ENCODE measurements around the gene LEUTX. TPM values are rescaled to one million over a fixed set of nuclear protein-coding genes. Genes with fewer than 3 reads are reported as not detected.
"Not testable (repeated sequence)": the region's sequence is repeated elsewhere in the genome, so short reads cannot be mapped to it uniquely, and the experiment has no call there.

LEUTX gene
- total RNA-seq, 1 donor from 2014 or later = not detected

DNA sequence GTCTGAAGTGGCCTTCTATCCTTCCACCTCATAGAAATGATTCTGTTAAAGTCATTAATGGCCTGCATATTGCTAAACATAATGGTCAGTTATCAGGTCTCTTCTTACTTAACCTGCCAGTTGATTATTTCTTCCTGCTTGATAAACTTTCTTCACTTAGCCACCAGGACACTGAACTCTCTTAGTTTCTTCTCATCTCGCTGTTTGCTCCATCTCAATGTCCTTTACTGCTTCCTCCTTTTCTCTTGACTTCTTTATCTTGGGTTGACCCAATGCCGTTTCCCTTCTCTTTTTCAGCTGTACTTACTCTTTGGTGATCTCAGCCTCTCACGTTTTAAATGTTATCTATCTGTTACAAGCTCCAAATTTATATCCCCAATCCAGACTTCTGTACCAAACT lies 23.7 kb upstream of the LEUTX start:
- H3K9me3 Mint-ChIP-seq = no peaks in the 10 kb centered on the region
- H3K27ac Mint-ChIP-seq = no peak overlapping the region
- H3K36me3 ChIP-seq = no peaks in the 10 kb centered on the region
- DNase-seq (ENCODE audit: low spot score) = no peak
- H3F3A ChIP-seq (ENCODE audit: low read depth) = no peaks in the 10 kb centered on the region
- TF ChIP-seq CTCF (IDR thresholded peaks at IDR 0.05) (no peak), EZH2phosphoT487 (IDR thresholded peaks at IDR 0.05) (no peak), EZH2 (IDR thresholded peaks at IDR 0.05) (no peak)
- H3K27ac ChIP-seq = no peak overlapping the region
- no peaks in the 10 kb centered on the region for H3K4me1 ChIP-seq
- no peak overlapping the region for H3K4me2 ChIP-seq
- no peak overlapping the region for H3K4me3 ChIP-seq
- H3K4me3 Mint-ChIP-seq = no peak overlapping the region
- H3K27me3 ChIP-seq = peaks cover 26% of the 10 kb centered on the region
- no peaks in the 10 kb centered on the region for H3K79me2 ChIP-seq (ENCODE audit: low read depth)
- H2AFZ ChIP-seq (replicated peaks) = no peak overlapping the region
- H3K36me3 Mint-ChIP-seq = no peaks in the 10 kb centered on the region
- H3K4me1 Mint-ChIP-seq = no peaks in the 10 kb centered on the region
- no peak overlapping the region for H3K9ac ChIP-seq
- H3K9me3 ChIP-seq (ENCODE audit: low read depth) = no peaks in the 10 kb centered on the region
- H4K20me1 ChIP-seq (ENCODE audit: low read depth) = no peaks in the 10 kb centered on the region
- peaks cover 11% of the 10 kb centered on the region for H3K27me3 Mint-ChIP-seq (ENCODE audit: insufficient read depth, low read depth)

DNA sequence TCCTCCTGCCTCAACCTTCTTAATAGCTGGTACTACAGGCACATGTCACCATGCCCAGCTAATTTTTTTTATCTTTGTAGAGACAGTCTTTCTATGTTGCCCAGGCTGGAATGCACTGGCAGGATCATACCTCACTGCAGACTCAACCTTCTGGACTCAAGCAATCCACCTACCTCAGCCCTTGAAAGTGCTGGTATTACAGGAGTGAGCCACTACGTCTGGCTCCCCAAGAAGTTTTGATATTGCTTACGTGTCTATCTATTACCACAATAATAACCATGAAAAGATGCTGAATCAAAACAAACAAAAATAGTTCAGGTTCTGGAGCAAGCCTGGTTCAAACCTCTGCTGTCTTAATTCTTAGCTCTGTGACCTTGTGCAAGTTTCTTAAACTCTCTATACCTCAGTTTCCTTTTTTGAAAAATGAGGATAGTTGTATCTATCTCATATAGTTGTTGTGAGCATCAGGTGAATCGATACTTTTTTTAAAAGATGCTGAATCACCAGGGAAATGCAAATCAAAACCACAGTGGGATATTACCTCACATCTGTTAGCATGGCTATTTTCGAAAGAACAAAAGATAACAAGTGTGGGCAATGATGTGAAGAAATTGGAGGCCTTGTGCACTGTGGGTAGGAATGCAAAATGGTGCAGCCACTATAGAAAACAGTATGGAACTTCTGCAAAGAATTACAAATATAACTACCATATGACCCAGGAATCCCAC lies 19.0 kb upstream of the LEUTX start:
- no peak for DNase-seq (ENCODE audit: low spot score)
- Histone ChIP-seq H4K20me1 (ENCODE audit: low read depth) (no peaks in the 10 kb centered on the region), H3K9me3 (ENCODE audit: low read depth) (no peaks in the 10 kb centered on the region), H3K27me3 (peaks cover 26% of the 10 kb centered on the region), H2AFZ (replicated peaks) (no peak overlapping the region), H3K27ac (no peak overlapping the region), H3K4me3 (no peak overlapping the region), H3K4me1 (no peaks in the 10 kb centered on the region), H3K79me2 (ENCODE audit: low read depth) (no peaks in the 10 kb centered on the region), H3K9ac (no peak overlapping the region), H3K4me2 (no peak overlapping the region), H3K36me3 (no peaks in the 10 kb centered on the region), H3F3A (ENCODE audit: low read depth) (no peaks in the 10 kb centered on the region)
- no peaks in the 10 kb centered on the region for H3K9me3 Mint-ChIP-seq
- H3K36me3 Mint-ChIP-seq = no peaks in the 10 kb centered on the region
- no peak overlapping the region for H3K27ac Mint-ChIP-seq
- no peak for TF ChIP-seq EZH2phosphoT487 (IDR thresholded peaks at IDR 0.05)
- no peaks in the 10 kb centered on the region for H3K4me1 Mint-ChIP-seq
- no peak overlapping the region for H3K4me3 Mint-ChIP-seq
- peaks cover 7% of the 10 kb centered on the region for H3K27me3 Mint-ChIP-seq (ENCODE audit: insufficient read depth, low read depth)

- not testable (repeated sequence) for H3K9ac ChIP-seq; H3K4me3 Mint-ChIP-seq; H4K20me1 ChIP-seq (ENCODE audit: low read depth); H3K79me2 ChIP-seq (ENCODE audit: low read depth); H3K9me3 Mint-ChIP-seq; H3K4me1 Mint-ChIP-seq; H3K9me3 ChIP-seq (ENCODE audit: low read depth); H3K4me1 ChIP-seq; H3K36me3 Mint-ChIP-seq; H3F3A ChIP-seq (ENCODE audit: low read depth); H2AFZ ChIP-seq (replicated peaks); H3K36me3 ChIP-seq; H3K27ac Mint-ChIP-seq; DNase-seq (ENCODE audit: low spot score); H3K4me3 ChIP-seq; H3K4me2 ChIP-seq; H3K27ac ChIP-seq
- peaks cover 12% of the 10 kb centered on the region for H3K27me3 ChIP-seq
- H3K27me3 Mint-ChIP-seq (ENCODE audit: insufficient read depth, low read depth) = peaks cover 10% of the 10 kb centered on the region
Measured at GRCh38 chr19:39761851-39762250, 16.8 kb upstream of the LEUTX start.

GRCh38 chr19:39765091-39766076 lies 13.3 kb upstream of the LEUTX start:
- H2AFZ ChIP-seq (replicated peaks) = no peak overlapping the region
- H3F3A ChIP-seq (ENCODE audit: low read depth) = peaks cover 8% of the 10 kb centered on the region
- H3K4me2 ChIP-seq = no peak overlapping the region
- H3K4me3 ChIP-seq = no peak overlapping the region
- no peak for TF ChIP-seq EZH2phosphoT487 (IDR thresholded peaks at IDR 0.05)
- no peak for TF ChIP-seq EZH2 (IDR thresholded peaks at IDR 0.05)
- peak; percentile 86 for TF ChIP-seq CTCF (IDR thresholded peaks at IDR 0.05)
- H3K36me3 ChIP-seq = no peaks in the 10 kb centered on the region
- DNase-seq (ENCODE audit: low spot score) = peak; percentile 83
- Mint-ChIP-seq H3K27me3 (ENCODE audit: insufficient read depth, low read depth) (peaks cover 14% of the 10 kb centered on the region), H3K4me1 (peaks cover 8% of the 10 kb centered on the region), H3K27ac (no peak overlapping the region), H3K36me3 (no peaks in the 10 kb centered on the region), H3K4me3 (no peak overlapping the region), H3K9me3 (peaks cover 4% of the 10 kb centered on the region)
- H3K9ac ChIP-seq = no peak overlapping the region
- no peaks in the 10 kb centered on the region for H3K27me3 ChIP-seq
- H3K4me1 ChIP-seq = peaks cover 4% of the 10 kb centered on the region
- H3K79me2 ChIP-seq (ENCODE audit: low read depth) = no peaks in the 10 kb centered on the region
- no peak overlapping the region for H3K27ac ChIP-seq
- no peaks in the 10 kb centered on the region for H4K20me1 ChIP-seq (ENCODE audit: low read depth)
- no peaks in the 10 kb centered on the region for H3K9me3 ChIP-seq (ENCODE audit: low read depth)

All from neural progenitor cell (in vitro differentiated cells).